H1 (cell line): Measurements from ENCODE around the gene SCAMP5. TPM values are rescaled to one million over a fixed set of nuclear protein-coding genes. Genes with fewer than 3 reads are reported as not detected.

Experiments
- BACH1 ChIP-seq: IDR thresholded peaks from 2 replicates; pipeline ENCODE4 v1.6.1; 2012; ENCODE audit warnings: low read length, improper control_type of control experiment
- CBX8 ChIP-seq: fragments of 300-800, 300-1000 bp; sonication (generic); IDR thresholded peaks from 2 replicates; pipeline ENCODE4 v1.7.1; 2016; ENCODE audit warnings: low read depth, low read length, borderline replicate concordance
- EGR1 ChIP-seq: IDR thresholded peaks from 2 replicates; pipeline ENCODE4 v1.6.1; 2011; ENCODE audit warnings: low read depth, low read length, borderline replicate concordance
- GTF2F1 ChIP-seq: IDR thresholded peaks from 2 replicates; pipeline ENCODE4 v1.6.1; 2012; ENCODE audit warnings: low read depth, low read length, improper control_type of control experiment, borderline replicate concordance
- HDAC2 ChIP-seq, 2 experiments: fragments of 300-600 bp in 1 of 2; sonication (generic) in 1 of 2; IDR thresholded peaks; 2 replicates each; pipeline ENCODE4 v1.6.1; 2011 to 2012; ENCODE audit warnings: low read depth in 2 of 2, low read length in 2 of 2, mild to moderate bottlenecking in 2 of 2, moderate library complexity in 2 of 2, borderline replicate concordance in 1 of 2, inconsistent platforms in 1 of 2
- HDAC6 ChIP-seq: IDR thresholded peaks from one replicate; pipeline ENCODE4 v1.7.1; 2012; ENCODE audit warnings: low read depth, mild to moderate bottlenecking, inconsistent platforms, low read length, moderate library complexity
- JUND ChIP-seq: IDR thresholded peaks from 2 replicates; pipeline ENCODE4 v1.6.1; 2011; ENCODE audit warnings: mild to moderate bottlenecking, improper control_type of control experiment, low read length
- NRF1 ChIP-seq: IDR thresholded peaks from 2 replicates; pipeline ENCODE4 v1.6.1; 2011; ENCODE audit warnings: mild to moderate bottlenecking, low read depth, low read length, improper control_type of control experiment
- RAD21 ChIP-seq, 2 experiments: IDR thresholded peaks in 1 of 2; conservative IDR thresholded peaks in 1 of 2; 2 replicates each; pipeline ENCODE4 v1.6.1; 2011; ENCODE audit warnings: low read depth in 2 of 2, low read length in 2 of 2, improper control_type of control experiment in 1 of 2, inconsistent platforms in 1 of 2, mild to moderate bottlenecking in 1 of 2, moderate library complexity in 1 of 2
- RBBP5 ChIP-seq: IDR thresholded peaks from 2 replicates; pipeline ENCODE4 v1.7.1; 2012; ENCODE audit warnings: low read depth, mild to moderate bottlenecking, inconsistent platforms, low read length, moderate library complexity, borderline replicate concordance
- SP4 ChIP-seq: IDR thresholded peaks from 2 replicates; pipeline ENCODE4 v1.6.1; 2012; ENCODE audit warnings: low read length, inconsistent platforms
- USF2 ChIP-seq: IDR thresholded peaks from 2 replicates; pipeline ENCODE4 v1.6.1; 2011; ENCODE audit warnings: low read length, improper control_type of control experiment
- YY1 ChIP-seq: IDR thresholded peaks from 2 replicates; pipeline ENCODE4 v1.6.1; 2011; ENCODE audit warnings: low read depth, mild to moderate bottlenecking, low read length
- polyA plus RNA-seq, 7 experiments: library from polyadenylated mRNA; depleted of rRNA in 3 of 7; stranded (reverse) in 5 of 7; unstranded in 2 of 7; fragments of >200 nt in 5 of 7; fragments of 200-250 nt in 2 of 7; gene quantifications; 1 replicate in 5 of 7; 2 replicates in 1 of 7; 4 replicates in 1 of 7; pipeline versions ENCODE4 v1.2.1 to v1.2.3, GENCODE V29; 2011 to 2013; ENCODE audit warnings: missing spikeins in 2 of 7, mixed read lengths in 2 of 7
- total RNA-seq: library from RNA; stranded (reverse); fragmentation: NEBNext Ultra II Directional; extraction: Animal tissue kit (Norgen Biotek cat#: 25700); gene quantifications from 2 replicates; pipeline ENCODE4 v1.2.1, GENCODE V29; 2021
- TF ChIP-seq, protein P1 (sequence below), 3 experiments: IDR thresholded peaks; 1 replicate in 2 of 3; 2 replicates in 1 of 3; pipeline versions ENCODE4 v1.5.1 to v1.6.1; 2011; ENCODE audit warnings: low read length in 3 of 3, mild to moderate bottlenecking in 3 of 3, inconsistent platforms in 2 of 3, low read depth in 1 of 3, moderate library complexity in 1 of 3; ENCODE audit not compliant: insufficient read depth in 1 of 3; ENCODE audit errors: control extremely low read depth in 1 of 3

SCAMP5 gene
- total and polyA plus RNA-seq, 2 of the 8 experiments (the other 6 are each of a cell fraction or from before 2014, with no cell fraction given): 55.4 to 94.7 TPM

GRCh38 chr15:74950078-74950908, 45.1 kb upstream of the SCAMP5 start (continued):
- no peak for TF ChIP-seq YY1
- no peak for TF ChIP-seq GTF2F1
- TF ChIP-seq USF2: no peak
- TF ChIP-seq BACH1: no peak
- no peak for TF ChIP-seq HDAC2 (IDR thresholded peaks at IDR 0.05; ENCODE audit: borderline replicate concordance in 1 of 2, low read depth in 2 of 2, low read length in 2 of 2)
- no peak for TF ChIP-seq SP4
- no peak for TF ChIP-seq CBX8
- no peak for TF ChIP-seq HDAC6
- TF ChIP-seq EGR1: no peak
- peak; percentile 93 for TF ChIP-seq RAD21 (IDR thresholded peaks at IDR 0.05 in 1 of 2, conservative IDR thresholded peaks at IDR 0.05 in 1 of 2; ENCODE audit: low read depth in 2 of 2, low read length in 2 of 2)
- TF ChIP-seq RBBP5: no peak
- TF ChIP-seq, protein P1, sequence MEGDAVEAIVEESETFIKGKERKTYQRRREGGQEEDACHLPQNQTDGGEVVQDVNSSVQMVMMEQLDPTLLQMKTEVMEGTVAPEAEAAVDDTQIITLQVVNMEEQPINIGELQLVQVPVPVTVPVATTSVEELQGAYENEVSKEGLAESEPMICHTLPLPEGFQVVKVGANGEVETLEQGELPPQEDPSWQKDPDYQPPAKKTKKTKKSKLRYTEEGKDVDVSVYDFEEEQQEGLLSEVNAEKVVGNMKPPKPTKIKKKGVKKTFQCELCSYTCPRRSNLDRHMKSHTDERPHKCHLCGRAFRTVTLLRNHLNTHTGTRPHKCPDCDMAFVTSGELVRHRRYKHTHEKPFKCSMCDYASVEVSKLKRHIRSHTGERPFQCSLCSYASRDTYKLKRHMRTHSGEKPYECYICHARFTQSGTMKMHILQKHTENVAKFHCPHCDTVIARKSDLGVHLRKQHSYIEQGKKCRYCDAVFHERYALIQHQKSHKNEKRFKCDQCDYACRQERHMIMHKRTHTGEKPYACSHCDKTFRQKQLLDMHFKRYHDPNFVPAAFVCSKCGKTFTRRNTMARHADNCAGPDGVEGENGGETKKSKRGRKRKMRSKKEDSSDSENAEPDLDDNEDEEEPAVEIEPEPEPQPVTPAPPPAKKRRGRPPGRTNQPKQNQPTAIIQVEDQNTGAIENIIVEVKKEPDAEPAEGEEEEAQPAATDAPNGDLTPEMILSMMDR (IDR thresholded peaks at IDR 0.05; ENCODE audit: control extremely low read depth in 1 of 3, insufficient read depth in 1 of 3, low read depth in 1 of 3, low read length in 3 of 3): peak; percentile 77 to 100 (median 90)
- TF ChIP-seq NRF1: no peak
- peak; percentile 55; the same call in 1 of the 2 replicates for TF ChIP-seq JUND
